ENCODE results near the gene R3HDML. TPM values are rescaled to one million over a fixed set of nuclear protein-coding genes. Genes with fewer than 3 reads are reported as not detected.

Gene R3HDML
- total and polyA plus RNA-seq, 2 of the 13 experiments (the other 11 are each of a cell fraction or from before 2014, with no cell fraction given) = not detected

DNA sequence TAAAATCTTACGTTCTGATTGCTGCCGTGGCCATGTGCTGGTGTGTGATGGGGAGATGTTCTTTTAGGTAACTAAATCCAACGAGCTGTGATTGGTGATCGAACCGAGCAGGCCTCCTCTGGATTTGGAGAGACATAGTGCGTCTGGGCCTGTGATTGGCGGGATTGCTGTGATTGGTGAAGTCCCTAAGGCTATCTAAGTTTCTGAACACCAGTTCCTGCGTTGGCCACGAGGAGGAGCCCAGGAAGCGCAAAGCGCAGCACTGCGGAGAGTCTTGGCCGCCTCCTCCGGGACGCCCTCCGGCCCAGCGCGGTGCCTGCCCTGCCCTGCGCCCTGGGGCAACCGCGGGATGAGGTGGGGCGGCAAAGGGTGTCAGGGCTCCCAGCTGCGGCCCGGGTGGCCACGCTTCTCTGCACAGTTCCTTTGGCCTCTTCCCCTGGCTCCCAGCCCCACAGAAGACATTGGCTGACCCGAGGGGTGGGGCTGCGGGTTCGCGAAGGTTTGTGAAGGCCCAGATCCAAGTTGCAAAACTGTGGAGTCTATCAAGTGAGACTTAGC is 51.7 kb downstream of the R3HDML start (continued):
- TF ChIP-seq, protein P1, sequence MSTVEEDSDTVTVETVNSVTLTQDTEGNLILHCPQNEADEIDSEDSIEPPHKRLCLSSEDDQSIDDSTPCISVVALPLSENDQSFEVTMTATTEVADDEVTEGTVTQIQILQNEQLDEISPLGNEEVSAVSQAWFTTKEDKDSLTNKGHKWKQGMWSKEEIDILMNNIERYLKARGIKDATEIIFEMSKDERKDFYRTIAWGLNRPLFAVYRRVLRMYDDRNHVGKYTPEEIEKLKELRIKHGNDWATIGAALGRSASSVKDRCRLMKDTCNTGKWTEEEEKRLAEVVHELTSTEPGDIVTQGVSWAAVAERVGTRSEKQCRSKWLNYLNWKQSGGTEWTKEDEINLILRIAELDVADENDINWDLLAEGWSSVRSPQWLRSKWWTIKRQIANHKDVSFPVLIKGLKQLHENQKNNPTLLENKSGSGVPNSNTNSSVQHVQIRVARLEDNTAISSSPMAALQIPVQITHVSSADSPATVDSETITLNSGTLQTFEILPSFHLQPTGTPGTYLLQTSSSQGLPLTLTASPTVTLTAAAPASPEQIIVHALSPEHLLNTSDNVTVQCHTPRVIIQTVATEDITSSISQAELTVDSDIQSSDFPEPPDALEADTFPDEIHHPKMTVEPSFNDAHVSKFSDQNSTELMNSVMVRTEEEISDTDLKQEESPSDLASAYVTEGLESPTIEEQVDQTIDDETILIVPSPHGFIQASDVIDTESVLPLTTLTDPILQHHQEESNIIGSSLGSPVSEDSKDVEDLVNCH (CRISPR knock-in tag; IDR thresholded peaks at IDR 0.05) = no peak
- TF ChIP-seq TEAD2 (CRISPR knock-in tag; IDR thresholded peaks at IDR 0.05) (no peak), ZBTB7B (CRISPR knock-in tag; IDR thresholded peaks at IDR 0.05) (0 out of 2 replicates have a peak, but pooled peaks have one; percentile 21), HIVEP1 (CRISPR knock-in tag; IDR thresholded peaks at IDR 0.05) (no peak), TP53 (CRISPR knock-in tag; conservative IDR thresholded peaks at IDR 0.05) (no peak), NCOA2 (CRISPR knock-in tag; IDR thresholded peaks at IDR 0.05) (no peak), SOX6 (IDR thresholded peaks at IDR 0.05) (no peak), SOX6 (CRISPR knock-in tag; IDR thresholded peaks at IDR 0.05) (no peak), AGO2 (optimal IDR thresholded peaks at IDR 0.05; ENCODE audit: low read depth, low read length) (peak; percentile 94), YEATS4 (CRISPR knock-in tag; IDR thresholded peaks at IDR 0.05; ENCODE audit: borderline replicate concordance) (no peak), THAP11 (CRISPR knock-in tag; IDR thresholded peaks at IDR 0.05) (peak; percentile 15; the same call in 1 of the 2 replicates), ZNF460 (CRISPR knock-in tag; IDR thresholded peaks at IDR 0.05; ENCODE audit: borderline replicate concordance) (no peak), NFYB (CRISPR knock-in tag; IDR thresholded peaks at IDR 0.05) (no peak), ZNF160 (CRISPR knock-in tag; IDR thresholded peaks at IDR 0.05) (no peak), ZNF703 (CRISPR knock-in tag; IDR thresholded peaks at IDR 0.05; ENCODE audit: borderline replicate concordance) (no peak; the same call in 1 of the 2 replicates)
- TF ChIP-seq, protein P2, sequence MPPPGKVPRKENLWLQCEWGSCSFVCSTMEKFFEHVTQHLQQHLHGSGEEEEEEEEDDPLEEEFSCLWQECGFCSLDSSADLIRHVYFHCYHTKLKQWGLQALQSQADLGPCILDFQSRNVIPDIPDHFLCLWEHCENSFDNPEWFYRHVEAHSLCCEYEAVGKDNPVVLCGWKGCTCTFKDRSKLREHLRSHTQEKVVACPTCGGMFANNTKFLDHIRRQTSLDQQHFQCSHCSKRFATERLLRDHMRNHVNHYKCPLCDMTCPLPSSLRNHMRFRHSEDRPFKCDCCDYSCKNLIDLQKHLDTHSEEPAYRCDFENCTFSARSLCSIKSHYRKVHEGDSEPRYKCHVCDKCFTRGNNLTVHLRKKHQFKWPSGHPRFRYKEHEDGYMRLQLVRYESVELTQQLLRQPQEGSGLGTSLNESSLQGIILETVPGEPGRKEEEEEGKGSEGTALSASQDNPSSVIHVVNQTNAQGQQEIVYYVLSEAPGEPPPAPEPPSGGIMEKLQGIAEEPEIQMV (CRISPR knock-in tag; IDR thresholded peaks at IDR 0.05; ENCODE audit: low read depth) = no peak
- TF ChIP-seq, protein P3, sequence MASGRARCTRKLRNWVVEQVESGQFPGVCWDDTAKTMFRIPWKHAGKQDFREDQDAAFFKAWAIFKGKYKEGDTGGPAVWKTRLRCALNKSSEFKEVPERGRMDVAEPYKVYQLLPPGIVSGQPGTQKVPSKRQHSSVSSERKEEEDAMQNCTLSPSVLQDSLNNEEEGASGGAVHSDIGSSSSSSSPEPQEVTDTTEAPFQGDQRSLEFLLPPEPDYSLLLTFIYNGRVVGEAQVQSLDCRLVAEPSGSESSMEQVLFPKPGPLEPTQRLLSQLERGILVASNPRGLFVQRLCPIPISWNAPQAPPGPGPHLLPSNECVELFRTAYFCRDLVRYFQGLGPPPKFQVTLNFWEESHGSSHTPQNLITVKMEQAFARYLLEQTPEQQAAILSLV (CRISPR knock-in tag; IDR thresholded peaks at IDR 0.05; ENCODE audit: borderline replicate concordance) = peak; percentile 66; the same call in 1 of the 2 replicates
- TF ChIP-seq, protein P4, sequence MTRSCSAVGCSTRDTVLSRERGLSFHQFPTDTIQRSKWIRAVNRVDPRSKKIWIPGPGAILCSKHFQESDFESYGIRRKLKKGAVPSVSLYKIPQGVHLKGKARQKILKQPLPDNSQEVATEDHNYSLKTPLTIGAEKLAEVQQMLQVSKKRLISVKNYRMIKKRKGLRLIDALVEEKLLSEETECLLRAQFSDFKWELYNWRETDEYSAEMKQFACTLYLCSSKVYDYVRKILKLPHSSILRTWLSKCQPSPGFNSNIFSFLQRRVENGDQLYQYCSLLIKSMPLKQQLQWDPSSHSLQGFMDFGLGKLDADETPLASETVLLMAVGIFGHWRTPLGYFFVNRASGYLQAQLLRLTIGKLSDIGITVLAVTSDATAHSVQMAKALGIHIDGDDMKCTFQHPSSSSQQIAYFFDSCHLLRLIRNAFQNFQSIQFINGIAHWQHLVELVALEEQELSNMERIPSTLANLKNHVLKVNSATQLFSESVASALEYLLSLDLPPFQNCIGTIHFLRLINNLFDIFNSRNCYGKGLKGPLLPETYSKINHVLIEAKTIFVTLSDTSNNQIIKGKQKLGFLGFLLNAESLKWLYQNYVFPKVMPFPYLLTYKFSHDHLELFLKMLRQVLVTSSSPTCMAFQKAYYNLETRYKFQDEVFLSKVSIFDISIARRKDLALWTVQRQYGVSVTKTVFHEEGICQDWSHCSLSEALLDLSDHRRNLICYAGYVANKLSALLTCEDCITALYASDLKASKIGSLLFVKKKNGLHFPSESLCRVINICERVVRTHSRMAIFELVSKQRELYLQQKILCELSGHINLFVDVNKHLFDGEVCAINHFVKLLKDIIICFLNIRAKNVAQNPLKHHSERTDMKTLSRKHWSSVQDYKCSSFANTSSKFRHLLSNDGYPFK (CRISPR knock-in tag; IDR thresholded peaks at IDR 0.05; ENCODE audit: borderline replicate concordance) = no peak
- TF ChIP-seq, protein P5, sequence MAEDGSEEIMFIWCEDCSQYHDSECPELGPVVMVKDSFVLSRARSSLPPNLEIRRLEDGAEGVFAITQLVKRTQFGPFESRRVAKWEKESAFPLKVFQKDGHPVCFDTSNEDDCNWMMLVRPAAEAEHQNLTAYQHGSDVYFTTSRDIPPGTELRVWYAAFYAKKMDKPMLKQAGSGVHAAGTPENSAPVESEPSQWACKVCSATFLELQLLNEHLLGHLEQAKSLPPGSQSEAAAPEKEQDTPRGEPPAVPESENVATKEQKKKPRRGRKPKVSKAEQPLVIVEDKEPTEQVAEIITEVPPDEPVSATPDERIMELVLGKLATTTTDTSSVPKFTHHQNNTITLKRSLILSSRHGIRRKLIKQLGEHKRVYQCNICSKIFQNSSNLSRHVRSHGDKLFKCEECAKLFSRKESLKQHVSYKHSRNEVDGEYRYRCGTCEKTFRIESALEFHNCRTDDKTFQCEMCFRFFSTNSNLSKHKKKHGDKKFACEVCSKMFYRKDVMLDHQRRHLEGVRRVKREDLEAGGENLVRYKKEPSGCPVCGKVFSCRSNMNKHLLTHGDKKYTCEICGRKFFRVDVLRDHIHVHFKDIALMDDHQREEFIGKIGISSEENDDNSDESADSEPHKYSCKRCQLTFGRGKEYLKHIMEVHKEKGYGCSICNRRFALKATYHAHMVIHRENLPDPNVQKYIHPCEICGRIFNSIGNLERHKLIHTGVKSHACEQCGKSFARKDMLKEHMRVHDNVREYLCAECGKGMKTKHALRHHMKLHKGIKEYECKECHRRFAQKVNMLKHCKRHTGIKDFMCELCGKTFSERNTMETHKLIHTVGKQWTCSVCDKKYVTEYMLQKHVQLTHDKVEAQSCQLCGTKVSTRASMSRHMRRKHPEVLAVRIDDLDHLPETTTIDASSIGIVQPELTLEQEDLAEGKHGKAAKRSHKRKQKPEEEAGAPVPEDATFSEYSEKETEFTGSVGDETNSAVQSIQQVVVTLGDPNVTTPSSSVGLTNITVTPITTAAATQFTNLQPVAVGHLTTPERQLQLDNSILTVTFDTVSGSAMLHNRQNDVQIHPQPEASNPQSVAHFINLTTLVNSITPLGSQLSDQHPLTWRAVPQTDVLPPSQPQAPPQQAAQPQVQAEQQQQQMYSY (CRISPR knock-in tag; IDR thresholded peaks at IDR 0.05) = no peak

Data from HepG2 (cell line).